GM18502 (cell line): ENCODE measurements around the gene TFAM.
"Not testable (repeated sequence)": the region's sequence is repeated elsewhere in the genome, so short reads cannot be mapped to it uniquely, and the experiment has no call there.

Experiments used
- ATAC-seq: cut with Tn5 transposase; IDR thresholded peaks from one replicate; pipeline ENCODE4 v1.9.1; 2021; ENCODE audit warnings: mild to moderate bottlenecking; ENCODE audit not compliant: unreplicated experiment, poor library complexity

Gene TFAM

GRCh38 chr10:58428436-58428835 is 43.2 kb downstream of the TFAM start:
- not testable (repeated sequence) for ATAC-seq

GRCh38 chr10:58431903-58432302 is 46.7 kb downstream of the TFAM start:
- no peak for ATAC-seq

- no peak for ATAC-seq
These were observed 47.9 kb downstream of the TFAM start for GRCh38 chr10:58433066-58433465.

- ATAC-seq, result no peak
These were observed 48.4 kb downstream of the TFAM start for GRCh38 chr10:58433571-58433970.

GRCh38 chr10:58435297-58435985 is 50.2 kb downstream of the TFAM start:
- ATAC-seq, result no peak

GRCh38 chr10:58436071-58436470 is 50.9 kb downstream of the TFAM start:
- ATAC-seq, result no peak

GRCh38 chr10:58438340-58438871 is 53.2 kb downstream of the TFAM start:
- no peak for ATAC-seq

- ATAC-seq, result no peak
These were observed 53.8 kb downstream of the TFAM start for GRCh38 chr10:58438986-58439385.

- ATAC-seq, result no peak
These were observed 54.6 kb downstream of the TFAM start for GRCh38 chr10:58439632-58440364.

GRCh38 chr10:58440484-58440883 is 55.3 kb downstream of the TFAM start:
- no peak for ATAC-seq

- ATAC-seq, result no peak
These were observed 59.1 kb downstream of the TFAM start for GRCh38 chr10:58444321-58444720.

GRCh38 chr10:58444876-58445275 is 59.7 kb downstream of the TFAM start:
- no peak for ATAC-seq

- no peak for ATAC-seq
These were observed 63.1 kb downstream of the TFAM start for GRCh38 chr10:58448121-58448935.
